ENCODE results near the gene FAM89A.
"Not testable (repeated sequence)": the region's sequence is repeated elsewhere in the genome, so short reads cannot be mapped to it uniquely, and the experiment has no call there.

The FAM89A gene

GRCh38 chr1:230985711-230986110, 54.3 kb downstream of the FAM89A start:
- DNase-seq, result no peak

GRCh38 chr1:230984622-230985515, 55.2 kb downstream of the FAM89A start:
- not testable (repeated sequence) for DNase-seq

GRCh38 chr1:230983811-230984210, 56.2 kb downstream of the FAM89A start:
- DNase-seq, result no peak

- DNase-seq, result no peak
Measured at GRCh38 chr1:230982696-230983095, 57.4 kb downstream of the FAM89A start.

GRCh38 chr1:230979952-230980351, 60.1 kb downstream of the FAM89A start:
- no peak for DNase-seq

- no peak for DNase-seq
Measured at GRCh38 chr1:230979389-230979716, 60.7 kb downstream of the FAM89A start.

GRCh38 chr1:230978491-230979388, 61.3 kb downstream of the FAM89A start, which contains the start of the genes ARV1 and TTC13:
Gene ARV1 (plus strand): TSS chr1:230979094. CDS start chr1:230979106, 12 bp downstream.
Gene TTC13 (minus strand): TSS chr1:230978861. CDS start chr1:230978830, 31 bp downstream.
- peak; percentile 94 for DNase-seq

- DNase-seq, result no peak
Measured at GRCh38 chr1:230977761-230978490, 62.1 kb downstream of the FAM89A start.

- DNase-seq, result no peak
Measured at GRCh38 chr1:230976825-230977747, 63.0 kb downstream of the FAM89A start.

GRCh38 chr1:230976360-230976759, 63.7 kb downstream of the FAM89A start:
- DNase-seq, result no peak

- no peak for DNase-seq
Measured at GRCh38 chr1:230975636-230976035, 64.4 kb downstream of the FAM89A start.

GRCh38 chr1:230972855-230973271, 67.2 kb downstream of the FAM89A start:
- DNase-seq, result no peak

- no peak for DNase-seq
Measured at GRCh38 chr1:230971771-230972170, 68.3 kb downstream of the FAM89A start.

GRCh38 chr1:230970432-230970831, 69.6 kb downstream of the FAM89A start:
- DNase-seq, result no peak
